Type B pancreatic cell (in vitro differentiated cells): Measurements from ENCODE around the gene CTNNA3. TPM values are rescaled to one million over a fixed set of nuclear protein-coding genes. Genes with fewer than 3 reads are reported as not detected.

ENCODE experiments used
- DNase-seq: peaks from one replicate; pipeline ENCODE4 v3.0.0; 2021; ENCODE audit warnings: mixed read lengths; ENCODE audit not compliant: unreplicated experiment; ENCODE audit errors: extremely low spot score
- H3K27ac Mint-ChIP-seq: 2 replicates; pipeline ENCODE4 v1.8.0; 2021; ENCODE audit warnings: mild to moderate bottlenecking, mixed read lengths
- H3K27me3 Mint-ChIP-seq: 2 replicates; pipeline ENCODE4 v1.8.0; 2021; ENCODE audit warnings: mixed read lengths
- H3K36me3 Mint-ChIP-seq: 2 replicates; pipeline ENCODE4 v1.8.0; 2021; ENCODE audit warnings: mixed read lengths
- H3K4me1 Mint-ChIP-seq: one replicate; pipeline ENCODE4 v1.8.0; 2021; ENCODE audit warnings: mixed read lengths; ENCODE audit not compliant: unreplicated experiment
- H3K4me3 Mint-ChIP-seq: 2 replicates; pipeline ENCODE4 v1.8.0; 2021; ENCODE audit warnings: mild to moderate bottlenecking, mixed read lengths
- H3K9me3 Mint-ChIP-seq: 2 replicates; pipeline ENCODE4 v1.8.0; 2021; ENCODE audit warnings: mixed read lengths
- total RNA-seq: library from RNA; stranded (reverse); gene quantifications from 2 replicates; pipeline ENCODE4 v1.2.1, GENCODE V29; 2021; ENCODE audit warnings: low replicate concordance
- TF ChIP-seq, protein P1 (sequence below): fragments of 200-600 bp; sonication (generic); conservative IDR thresholded peaks from 2 replicates; pipeline ENCODE4 v1.5.0; 2021; ENCODE audit warnings: antibody characterized with exemption, mild to moderate bottlenecking

Gene CTNNA3
- total RNA-seq, 1 donor from 2014 or later: 2.6 TPM

GRCh38 chr10:67079126-67079525 lies 616.9 kb downstream of the CTNNA3 start:
- no peak for DNase-seq
- no peaks in the 10 kb centered on the region for H3K36me3 Mint-ChIP-seq
- no peak overlapping the region for H3K4me3 Mint-ChIP-seq
- TF ChIP-seq, protein P1, sequence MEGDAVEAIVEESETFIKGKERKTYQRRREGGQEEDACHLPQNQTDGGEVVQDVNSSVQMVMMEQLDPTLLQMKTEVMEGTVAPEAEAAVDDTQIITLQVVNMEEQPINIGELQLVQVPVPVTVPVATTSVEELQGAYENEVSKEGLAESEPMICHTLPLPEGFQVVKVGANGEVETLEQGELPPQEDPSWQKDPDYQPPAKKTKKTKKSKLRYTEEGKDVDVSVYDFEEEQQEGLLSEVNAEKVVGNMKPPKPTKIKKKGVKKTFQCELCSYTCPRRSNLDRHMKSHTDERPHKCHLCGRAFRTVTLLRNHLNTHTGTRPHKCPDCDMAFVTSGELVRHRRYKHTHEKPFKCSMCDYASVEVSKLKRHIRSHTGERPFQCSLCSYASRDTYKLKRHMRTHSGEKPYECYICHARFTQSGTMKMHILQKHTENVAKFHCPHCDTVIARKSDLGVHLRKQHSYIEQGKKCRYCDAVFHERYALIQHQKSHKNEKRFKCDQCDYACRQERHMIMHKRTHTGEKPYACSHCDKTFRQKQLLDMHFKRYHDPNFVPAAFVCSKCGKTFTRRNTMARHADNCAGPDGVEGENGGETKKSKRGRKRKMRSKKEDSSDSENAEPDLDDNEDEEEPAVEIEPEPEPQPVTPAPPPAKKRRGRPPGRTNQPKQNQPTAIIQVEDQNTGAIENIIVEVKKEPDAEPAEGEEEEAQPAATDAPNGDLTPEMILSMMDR: no peak
- no peak overlapping the region for H3K27ac Mint-ChIP-seq
- H3K9me3 Mint-ChIP-seq: no peaks in the 10 kb centered on the region
- H3K27me3 Mint-ChIP-seq: no peaks in the 10 kb centered on the region
- H3K4me1 Mint-ChIP-seq: peaks cover 9% of the 10 kb centered on the region

DNA sequence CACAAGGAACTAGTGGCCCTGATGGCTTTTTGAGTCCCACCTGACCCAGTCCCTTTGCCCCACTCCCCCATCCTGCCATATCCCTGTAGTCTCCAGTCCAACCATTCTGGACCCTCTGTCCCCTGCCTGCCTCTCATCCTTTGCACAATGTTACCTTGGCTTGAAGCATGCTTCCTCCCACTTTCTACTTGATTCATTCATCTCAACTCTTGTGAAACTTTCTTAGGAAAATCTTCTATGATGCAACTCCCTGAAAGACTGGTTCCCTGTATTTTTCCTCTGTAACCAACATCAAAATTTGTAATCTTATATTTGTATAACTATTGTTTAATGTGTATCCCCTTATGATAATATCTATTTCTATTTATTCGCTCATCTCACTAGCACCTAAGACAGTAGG lies 618.6 kb downstream of the CTNNA3 start:
- peaks cover 9% of the 10 kb centered on the region for H3K4me1 Mint-ChIP-seq
- no peak overlapping the region for H3K27ac Mint-ChIP-seq
- no peaks in the 10 kb centered on the region for H3K27me3 Mint-ChIP-seq
- no peak for DNase-seq
- no peak overlapping the region for H3K4me3 Mint-ChIP-seq
- no peaks in the 10 kb centered on the region for H3K36me3 Mint-ChIP-seq
- TF ChIP-seq, protein P1: no peak
- no peaks in the 10 kb centered on the region for H3K9me3 Mint-ChIP-seq

DNA sequence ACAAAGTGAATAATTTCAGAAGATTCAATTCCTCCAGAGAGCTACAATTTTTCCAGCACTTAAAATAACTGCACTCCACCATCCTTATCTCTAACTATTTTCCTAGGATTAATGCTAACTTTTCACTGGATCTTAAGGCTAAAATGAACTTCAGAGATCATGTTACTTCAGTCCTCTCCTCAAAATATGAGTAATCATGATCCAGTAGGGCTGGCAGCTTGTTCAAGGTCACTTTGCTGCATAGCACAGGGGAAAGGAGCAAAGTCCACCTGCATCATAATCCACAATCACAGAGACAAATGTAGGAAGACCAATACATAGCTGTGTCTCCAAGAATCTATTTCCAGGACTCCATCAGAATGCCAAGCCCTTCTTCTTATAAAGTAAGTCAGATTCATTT lies 619.9 kb downstream of the CTNNA3 start:
- H3K4me3 Mint-ChIP-seq: no peak overlapping the region
- no peaks in the 10 kb centered on the region for H3K9me3 Mint-ChIP-seq
- TF ChIP-seq, protein P1: no peak
- no peaks in the 10 kb centered on the region for H3K36me3 Mint-ChIP-seq
- H3K4me1 Mint-ChIP-seq: peaks cover 9% of the 10 kb centered on the region
- no peaks in the 10 kb centered on the region for H3K27me3 Mint-ChIP-seq
- H3K27ac Mint-ChIP-seq: no peak overlapping the region
- DNase-seq: no peak

DNA sequence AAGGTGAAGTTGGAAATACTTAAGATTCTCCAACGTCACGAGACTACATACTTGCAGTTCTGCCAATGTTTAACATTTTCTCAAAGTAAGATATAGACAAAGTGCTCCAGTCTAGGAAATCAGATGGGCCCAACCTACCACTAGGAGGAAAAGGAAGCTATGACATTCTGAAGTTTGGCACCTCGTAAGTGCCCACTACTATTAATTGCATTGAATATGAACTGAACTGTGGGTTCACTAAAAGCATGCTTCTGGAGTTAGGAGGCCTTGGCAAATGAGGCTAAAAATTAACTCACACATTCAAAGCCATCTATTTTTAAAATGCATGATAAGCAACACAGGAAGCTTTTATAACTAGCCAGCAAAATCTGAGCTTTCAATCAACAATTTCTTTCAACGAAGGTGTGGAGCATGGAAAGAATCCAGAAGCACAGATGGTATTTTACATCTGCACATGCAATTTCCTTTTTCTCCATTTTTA lies 620.5 kb downstream of the CTNNA3 start:
- peaks cover 9% of the 10 kb centered on the region for H3K4me1 Mint-ChIP-seq
- H3K36me3 Mint-ChIP-seq: no peaks in the 10 kb centered on the region
- H3K4me3 Mint-ChIP-seq: no peak overlapping the region
- no peak for DNase-seq
- TF ChIP-seq, protein P1: no peak
- H3K9me3 Mint-ChIP-seq: no peaks in the 10 kb centered on the region
- H3K27me3 Mint-ChIP-seq: no peaks in the 10 kb centered on the region
- H3K27ac Mint-ChIP-seq: no peak overlapping the region

- no peaks in the 10 kb centered on the region for H3K27me3 Mint-ChIP-seq
- peaks cover 3% of the 10 kb centered on the region for H3K4me1 Mint-ChIP-seq
- H3K36me3 Mint-ChIP-seq: no peaks in the 10 kb centered on the region
- DNase-seq: no peak
- H3K4me3 Mint-ChIP-seq: no peak overlapping the region
- H3K27ac Mint-ChIP-seq: no peak overlapping the region
- no peaks in the 10 kb centered on the region for H3K9me3 Mint-ChIP-seq
- TF ChIP-seq, protein P1: no peak
Observed at GRCh38 chr10:67072654-67073053, 623.3 kb downstream of the CTNNA3 start.

DNA sequence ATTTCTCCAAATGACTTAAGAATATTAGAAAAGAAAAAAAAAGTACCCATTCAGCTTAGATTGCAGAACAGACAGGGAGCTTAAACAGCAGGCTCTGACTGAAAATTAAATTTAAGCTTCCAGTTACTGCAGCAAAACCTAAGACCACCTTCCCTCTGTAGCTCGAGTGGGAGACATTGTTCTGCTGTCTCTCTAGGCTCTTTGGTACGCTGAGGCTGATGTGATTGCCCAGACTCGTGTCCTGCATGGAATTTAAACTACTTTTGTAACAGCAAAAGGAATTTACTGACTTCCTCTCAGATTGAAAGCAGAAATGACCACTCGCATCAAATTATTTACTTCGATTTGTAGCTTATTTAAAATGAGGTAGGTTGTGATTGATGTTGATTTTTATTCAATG lies 645.6 kb downstream of the CTNNA3 start:
- Mint-ChIP-seq H3K9me3 (no peaks in the 10 kb centered on the region), H3K27ac (no peak overlapping the region), H3K4me1 (no peaks in the 10 kb centered on the region), H3K36me3 (no peaks in the 10 kb centered on the region), H3K4me3 (no peak overlapping the region), H3K27me3 (no peaks in the 10 kb centered on the region)
- no peak for DNase-seq
- TF ChIP-seq, protein P1: no peak
